ENCODE measurements around the gene ZPR1. TPM values are rescaled to one million over a fixed set of nuclear protein-coding genes. Genes with fewer than 3 reads are reported as not detected.

Gene ZPR1
- total RNA-seq, 1 experiment from 2014 or later = 139 TPM

DNA sequence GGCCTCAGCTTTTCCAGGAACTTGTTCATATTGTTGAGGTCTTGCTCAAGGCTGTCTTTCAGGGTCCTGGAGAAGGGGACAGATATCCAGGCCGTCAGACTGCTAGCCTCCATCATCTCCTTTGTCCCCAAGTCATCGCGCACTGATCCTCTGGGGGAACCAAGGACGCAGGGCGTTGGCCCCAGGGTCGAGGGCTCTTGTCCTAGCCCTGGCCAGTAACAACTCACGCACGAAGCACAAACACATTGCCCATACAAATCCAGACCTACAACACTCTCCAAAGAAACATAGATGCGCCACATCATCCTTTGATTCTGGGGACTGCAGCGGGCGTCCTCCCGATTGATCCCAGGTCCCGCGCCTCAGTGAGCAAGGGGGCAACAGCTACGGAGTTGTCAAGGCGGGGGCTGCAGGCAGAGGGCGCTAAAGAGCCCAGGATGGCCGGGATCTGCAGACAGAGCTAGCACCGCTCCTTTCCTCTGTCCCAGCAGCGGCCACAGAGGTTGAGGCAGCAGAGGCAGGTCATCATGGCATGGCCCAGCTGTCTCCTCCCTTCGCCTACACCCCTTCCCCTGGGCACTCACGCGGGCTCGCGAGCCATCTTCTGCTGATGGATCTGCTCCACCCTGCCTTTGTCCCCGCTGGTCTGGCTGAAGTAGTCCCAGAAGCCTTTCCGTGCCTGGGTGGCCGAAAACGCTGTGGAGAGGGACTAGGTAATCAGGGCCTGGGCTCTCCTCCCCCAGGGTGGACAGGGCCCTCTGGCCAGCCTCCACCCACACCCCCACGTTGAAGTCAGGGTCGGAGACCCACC lies 3.4 kb upstream of the ZPR1 start:
- in situ Hi-C loops (cut with HindIII; ENCODE audit: low pct_unique_long_range_greater_than_20kb, low sequenced_read_pairs) (no loop called here), intact Hi-C loops (cut with micrococcal nuclease; ENCODE audit: unreplicated experiment) (loop anchor here (1.0 to 5.0 kb wide), 2 partner anchors 46 to 315 kb away; partner anchors contain the start of gene APOA1)
- Histone ChIP-seq H3K27ac (ENCODE audit: low read length) (no peak overlapping the region), H3K4me1 (ENCODE audit: control insufficient read depth, insufficient read depth, low read length) (peaks cover 15% of the 10 kb centered on the region), H3K27me3 (ENCODE audit: control insufficient read depth, insufficient read depth, low read length) (no peaks in the 10 kb centered on the region), H3K36me3 (ENCODE audit: control insufficient read depth, insufficient read depth, low read length) (peaks cover 12% of the 10 kb centered on the region), H3K4me3 (ENCODE audit: low read depth in 2 of 2, low read length in 2 of 2) (no peak overlapping the region), H3K9me3 (ENCODE audit: control insufficient read depth, insufficient read depth, low read depth, low read length) (no peaks in the 10 kb centered on the region)
- ATAC-seq (peak; percentile 69), DNase-seq (ENCODE audit: low read depth, low spot score) (no peak)
- CTCF ChIA-PET = interaction anchor here (0.5 to 4.2 kb wide), 13 partner anchors 30 to 436 kb away, joined by 3 to 76 read pairs (median 4); partner anchors contain the start of gene APOA1
- no peak for TF ChIP-seq TCF7L2 (IDR thresholded peaks at IDR 0.05; ENCODE audit: low read depth, low read length)
- TF ChIP-seq, protein P1, sequence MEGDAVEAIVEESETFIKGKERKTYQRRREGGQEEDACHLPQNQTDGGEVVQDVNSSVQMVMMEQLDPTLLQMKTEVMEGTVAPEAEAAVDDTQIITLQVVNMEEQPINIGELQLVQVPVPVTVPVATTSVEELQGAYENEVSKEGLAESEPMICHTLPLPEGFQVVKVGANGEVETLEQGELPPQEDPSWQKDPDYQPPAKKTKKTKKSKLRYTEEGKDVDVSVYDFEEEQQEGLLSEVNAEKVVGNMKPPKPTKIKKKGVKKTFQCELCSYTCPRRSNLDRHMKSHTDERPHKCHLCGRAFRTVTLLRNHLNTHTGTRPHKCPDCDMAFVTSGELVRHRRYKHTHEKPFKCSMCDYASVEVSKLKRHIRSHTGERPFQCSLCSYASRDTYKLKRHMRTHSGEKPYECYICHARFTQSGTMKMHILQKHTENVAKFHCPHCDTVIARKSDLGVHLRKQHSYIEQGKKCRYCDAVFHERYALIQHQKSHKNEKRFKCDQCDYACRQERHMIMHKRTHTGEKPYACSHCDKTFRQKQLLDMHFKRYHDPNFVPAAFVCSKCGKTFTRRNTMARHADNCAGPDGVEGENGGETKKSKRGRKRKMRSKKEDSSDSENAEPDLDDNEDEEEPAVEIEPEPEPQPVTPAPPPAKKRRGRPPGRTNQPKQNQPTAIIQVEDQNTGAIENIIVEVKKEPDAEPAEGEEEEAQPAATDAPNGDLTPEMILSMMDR (IDR thresholded peaks at IDR 0.05) = peak; percentile 97
- POLR2A ChIA-PET = interaction anchor here (0.6 kb wide), 1 partner anchor 40 kb away, joined by 5 read pairs; no protein-coding TSS in a partner anchor
- BruUV-seq (replicated peaks) = no TSS peak

DNA sequence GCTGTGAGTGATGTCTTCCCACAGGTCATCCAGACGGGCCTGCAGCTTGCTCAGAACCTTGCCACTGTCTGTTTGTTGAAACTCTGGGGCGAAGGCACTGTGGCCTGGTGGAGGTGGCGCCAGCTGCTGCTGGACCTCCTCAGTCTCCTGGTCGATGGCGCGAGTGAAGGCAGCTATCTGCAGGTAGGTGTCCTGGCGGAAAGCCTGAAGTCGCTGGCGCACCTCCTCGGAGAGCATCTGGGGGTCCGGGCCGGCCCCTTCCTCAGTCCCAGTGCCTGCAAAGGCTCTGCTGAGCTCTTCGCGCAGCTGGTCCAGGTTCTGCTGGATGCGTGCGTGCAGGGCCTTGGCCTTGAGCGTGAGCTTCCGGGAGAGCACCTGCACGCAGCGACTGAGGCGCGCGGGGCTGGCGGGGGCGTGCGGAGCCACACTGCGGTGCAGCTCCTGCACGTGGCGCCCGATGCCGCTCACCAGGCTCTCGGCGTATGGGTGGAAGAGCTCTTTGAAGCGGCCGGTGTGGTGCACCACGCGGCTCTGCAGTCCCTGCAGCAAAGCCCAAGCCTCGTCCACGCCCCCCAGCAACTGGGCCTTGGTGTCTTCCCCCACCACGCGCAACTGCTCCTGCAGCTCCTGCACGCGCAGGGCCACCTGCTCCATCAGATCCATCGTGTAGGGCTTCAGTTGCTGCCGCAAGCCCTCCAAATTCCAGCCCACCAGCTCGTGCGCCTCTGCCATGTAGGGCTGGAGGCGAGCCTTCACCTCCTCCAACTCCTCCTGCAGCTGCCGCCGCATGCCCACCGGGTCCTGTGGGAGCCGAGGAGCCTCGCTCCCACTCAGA lies 2.6 kb upstream of the ZPR1 start:
- Histone ChIP-seq H3K36me3 (ENCODE audit: control insufficient read depth, insufficient read depth, low read length) (peaks cover 20% of the 10 kb centered on the region), H3K27ac (ENCODE audit: low read length) (no peak overlapping the region), H3K27me3 (ENCODE audit: control insufficient read depth, insufficient read depth, low read length) (no peaks in the 10 kb centered on the region), H3K9me3 (ENCODE audit: control insufficient read depth, insufficient read depth, low read depth, low read length) (no peaks in the 10 kb centered on the region), H3K4me3 (ENCODE audit: low read depth in 2 of 2, low read length in 2 of 2) (no peak overlapping the region), H3K4me1 (ENCODE audit: control insufficient read depth, insufficient read depth, low read length) (peaks cover 15% of the 10 kb centered on the region)
- DNase-seq (ENCODE audit: low read depth, low spot score) = no peak
- ChIA-PET CTCF (interaction anchor here (0.5 to 4.2 kb wide), 14 partner anchors 9 to 437 kb away, joined by 3 to 76 read pairs (median 3); partner anchors contain the start of genes APOA1 and BUD13), POLR2A (interaction anchor here (0.5 to 1.1 kb wide), 2 partner anchors 45 to 354 kb away, joined by 4 to 7 read pairs; partner anchors contain the start of gene PAFAH1B2)
- TF ChIP-seq, protein P1 (IDR thresholded peaks at IDR 0.05) = no peak
- TF ChIP-seq, protein P2, sequence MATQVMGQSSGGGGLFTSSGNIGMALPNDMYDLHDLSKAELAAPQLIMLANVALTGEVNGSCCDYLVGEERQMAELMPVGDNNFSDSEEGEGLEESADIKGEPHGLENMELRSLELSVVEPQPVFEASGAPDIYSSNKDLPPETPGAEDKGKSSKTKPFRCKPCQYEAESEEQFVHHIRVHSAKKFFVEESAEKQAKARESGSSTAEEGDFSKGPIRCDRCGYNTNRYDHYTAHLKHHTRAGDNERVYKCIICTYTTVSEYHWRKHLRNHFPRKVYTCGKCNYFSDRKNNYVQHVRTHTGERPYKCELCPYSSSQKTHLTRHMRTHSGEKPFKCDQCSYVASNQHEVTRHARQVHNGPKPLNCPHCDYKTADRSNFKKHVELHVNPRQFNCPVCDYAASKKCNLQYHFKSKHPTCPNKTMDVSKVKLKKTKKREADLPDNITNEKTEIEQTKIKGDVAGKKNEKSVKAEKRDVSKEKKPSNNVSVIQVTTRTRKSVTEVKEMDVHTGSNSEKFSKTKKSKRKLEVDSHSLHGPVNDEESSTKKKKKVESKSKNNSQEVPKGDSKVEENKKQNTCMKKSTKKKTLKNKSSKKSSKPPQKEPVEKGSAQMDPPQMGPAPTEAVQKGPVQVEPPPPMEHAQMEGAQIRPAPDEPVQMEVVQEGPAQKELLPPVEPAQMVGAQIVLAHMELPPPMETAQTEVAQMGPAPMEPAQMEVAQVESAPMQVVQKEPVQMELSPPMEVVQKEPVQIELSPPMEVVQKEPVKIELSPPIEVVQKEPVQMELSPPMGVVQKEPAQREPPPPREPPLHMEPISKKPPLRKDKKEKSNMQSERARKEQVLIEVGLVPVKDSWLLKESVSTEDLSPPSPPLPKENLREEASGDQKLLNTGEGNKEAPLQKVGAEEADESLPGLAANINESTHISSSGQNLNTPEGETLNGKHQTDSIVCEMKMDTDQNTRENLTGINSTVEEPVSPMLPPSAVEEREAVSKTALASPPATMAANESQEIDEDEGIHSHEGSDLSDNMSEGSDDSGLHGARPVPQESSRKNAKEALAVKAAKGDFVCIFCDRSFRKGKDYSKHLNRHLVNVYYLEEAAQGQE (IDR thresholded peaks at IDR 0.05; ENCODE audit: insufficient read depth in 1 of 2, low read depth in 2 of 2, low read length in 1 of 2) = no peak
- no peak for TF ChIP-seq TCF7L2 (IDR thresholded peaks at IDR 0.05; ENCODE audit: low read depth, low read length)
- no peak for TF ChIP-seq SIN3A (IDR thresholded peaks at IDR 0.05; ENCODE audit: borderline replicate concordance, insufficient read depth, low read depth, low read length)
- no peak for TF ChIP-seq POLR2AphosphoS5 (IDR thresholded peaks at IDR 0.05; ENCODE audit: low read depth, low read length)
- in situ Hi-C loops (cut with HindIII; ENCODE audit: low pct_unique_long_range_greater_than_20kb, low sequenced_read_pairs) = no loop called here
- intact Hi-C loops (cut with micrococcal nuclease; ENCODE audit: unreplicated experiment) = loop anchor here (1.0 to 5.0 kb wide), 2 partner anchors 47 to 316 kb away; partner anchors contain the start of gene APOA1
- BruUV-seq (replicated peaks) = no TSS peak
- ATAC-seq = no peak

All from Panc1 (cell line).